ENCODE data around the gene CDX1.

CDX1 gene

DNA sequence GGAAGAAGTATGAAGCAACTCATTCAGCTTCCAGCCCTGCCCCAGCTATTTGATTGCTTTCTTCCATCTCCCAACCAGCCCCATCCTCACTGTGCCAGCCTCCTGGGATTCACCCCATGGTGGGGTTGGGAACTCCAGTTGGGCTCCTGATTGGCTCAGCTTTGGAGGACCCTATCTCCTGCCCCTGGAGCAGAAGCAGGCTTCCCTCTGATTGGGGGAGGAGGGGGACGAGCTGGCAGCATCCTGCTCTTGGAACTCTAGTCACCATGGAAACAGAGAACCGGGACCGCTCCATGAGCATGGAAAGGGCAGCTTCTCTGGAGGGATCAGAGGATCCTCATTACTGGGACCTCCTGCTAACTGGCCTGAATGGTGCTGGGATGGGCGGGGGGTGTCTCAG, 25.9 kb downstream of the CDX1 start:
- no peak overlapping the region for H3K4me3 ChIP-seq (ENCODE audit: low read depth, low read length)
- DNase-seq (ENCODE audit: low read depth) = no peak
- TF ChIP-seq, protein P1, sequence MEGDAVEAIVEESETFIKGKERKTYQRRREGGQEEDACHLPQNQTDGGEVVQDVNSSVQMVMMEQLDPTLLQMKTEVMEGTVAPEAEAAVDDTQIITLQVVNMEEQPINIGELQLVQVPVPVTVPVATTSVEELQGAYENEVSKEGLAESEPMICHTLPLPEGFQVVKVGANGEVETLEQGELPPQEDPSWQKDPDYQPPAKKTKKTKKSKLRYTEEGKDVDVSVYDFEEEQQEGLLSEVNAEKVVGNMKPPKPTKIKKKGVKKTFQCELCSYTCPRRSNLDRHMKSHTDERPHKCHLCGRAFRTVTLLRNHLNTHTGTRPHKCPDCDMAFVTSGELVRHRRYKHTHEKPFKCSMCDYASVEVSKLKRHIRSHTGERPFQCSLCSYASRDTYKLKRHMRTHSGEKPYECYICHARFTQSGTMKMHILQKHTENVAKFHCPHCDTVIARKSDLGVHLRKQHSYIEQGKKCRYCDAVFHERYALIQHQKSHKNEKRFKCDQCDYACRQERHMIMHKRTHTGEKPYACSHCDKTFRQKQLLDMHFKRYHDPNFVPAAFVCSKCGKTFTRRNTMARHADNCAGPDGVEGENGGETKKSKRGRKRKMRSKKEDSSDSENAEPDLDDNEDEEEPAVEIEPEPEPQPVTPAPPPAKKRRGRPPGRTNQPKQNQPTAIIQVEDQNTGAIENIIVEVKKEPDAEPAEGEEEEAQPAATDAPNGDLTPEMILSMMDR (conservative IDR thresholded peaks at IDR 0.05; ENCODE audit: low read depth, low read length) = no peak

- TF ChIP-seq, protein P1 (conservative IDR thresholded peaks at IDR 0.05; ENCODE audit: low read depth, low read length) = no peak
Observed at GRCh38 chr5:150195736-150196485, 29.3 kb downstream of the CDX1 start.

GRCh38 chr5:150196514-150196913, 29.9 kb downstream of the CDX1 start:
- TF ChIP-seq, protein P1 (conservative IDR thresholded peaks at IDR 0.05; ENCODE audit: low read depth, low read length) = no peak
- H3K4me3 ChIP-seq (ENCODE audit: low read depth, low read length) = no peak overlapping the region
- no peak for DNase-seq (ENCODE audit: low read depth)

More at GRCh38 chr5:150195736-150196485, 29.3 kb downstream of the CDX1 start:
- DNase-seq (ENCODE audit: low read depth) = no peak
- no peak overlapping the region for H3K4me3 ChIP-seq (ENCODE audit: low read depth, low read length)

DNA sequence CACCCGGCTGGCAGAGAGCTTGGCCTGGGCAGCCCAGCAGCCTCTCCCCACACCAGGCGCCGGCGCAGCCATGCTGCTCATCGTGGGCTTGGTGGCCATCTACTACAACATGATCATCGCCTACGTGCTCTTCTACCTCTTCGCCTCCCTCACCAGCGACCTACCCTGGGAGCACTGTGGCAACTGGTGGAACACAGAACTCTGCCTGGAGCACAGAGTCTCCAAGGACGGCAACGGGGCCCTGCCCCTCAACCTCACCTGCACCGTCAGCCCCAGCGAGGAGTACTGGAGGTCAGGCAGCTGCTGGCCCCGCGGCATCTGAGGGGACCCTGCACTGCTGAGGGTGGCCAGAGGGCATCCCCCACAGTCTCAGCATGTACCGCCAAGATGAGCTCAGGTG, 30.4 kb downstream of the CDX1 start:
- TF ChIP-seq, protein P1 (conservative IDR thresholded peaks at IDR 0.05; ENCODE audit: low read depth, low read length) = no peak
- DNase-seq (ENCODE audit: low read depth) = no peak
- H3K4me3 ChIP-seq (ENCODE audit: low read depth, low read length) = no peak overlapping the region

- DNase-seq (ENCODE audit: low read depth) = no peak
- TF ChIP-seq, protein P1 (conservative IDR thresholded peaks at IDR 0.05; ENCODE audit: low read depth, low read length) = no peak
- H3K4me3 ChIP-seq (ENCODE audit: low read depth, low read length) = no peak overlapping the region
Observed at GRCh38 chr5:150197476-150197875, 30.9 kb downstream of the CDX1 start.

DNA sequence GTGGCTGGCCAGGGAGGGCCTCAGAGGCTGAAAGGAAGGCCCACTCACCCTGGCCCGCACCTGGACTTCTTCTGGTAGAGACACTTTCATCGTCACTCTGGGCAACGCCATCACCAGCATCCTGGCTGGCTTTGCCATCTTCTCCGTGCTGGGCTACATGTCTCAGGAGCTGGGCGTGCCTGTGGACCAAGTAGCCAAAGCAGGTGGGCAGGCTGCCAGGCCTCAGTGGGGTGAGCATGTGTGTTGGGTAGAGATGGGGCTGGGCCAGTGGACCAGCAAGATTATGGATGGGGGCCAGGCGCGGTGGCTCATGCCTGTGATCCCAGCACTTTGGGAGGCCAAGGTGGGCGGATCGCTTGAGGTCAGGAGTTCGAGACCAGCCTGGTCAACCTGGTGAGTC, 35.9 kb downstream of the CDX1 start:
- TF ChIP-seq, protein P1 (conservative IDR thresholded peaks at IDR 0.05; ENCODE audit: low read depth, low read length) = no peak
- no peak overlapping the region for H3K4me3 ChIP-seq (ENCODE audit: low read depth, low read length)
- DNase-seq (ENCODE audit: low read depth) = no peak
